Raji (cell line): ENCODE results near the gene TLE6.

Experiments
- POLR2A ChIP-seq: IDR thresholded peaks from 2 replicates; pipeline ENCODE4 v1.6.1; 2011; ENCODE audit warnings: low read depth, low read length, control low read depth; ENCODE audit not compliant: insufficient read depth

The TLE6 gene

GRCh38 chr19:2988568-2988967 lies 11.2 kb downstream of the TLE6 start:
- TF ChIP-seq POLR2A: no peak

GRCh38 chr19:2989236-2989946 lies 12.0 kb downstream of the TLE6 start:
- TF ChIP-seq POLR2A: no peak

GRCh38 chr19:2992958-2993357 lies 15.6 kb downstream of the TLE6 start:
- no peak for TF ChIP-seq POLR2A

- TF ChIP-seq POLR2A: no peak
These were observed 16.2 kb downstream of the TLE6 start for GRCh38 chr19:2993579-2993978.

GRCh38 chr19:2994588-2995131 lies 17.3 kb downstream of the TLE6 start:
- no peak for TF ChIP-seq POLR2A

- TF ChIP-seq POLR2A: no peak
These were observed 20.4 kb downstream of the TLE6 start for GRCh38 chr19:2997720-2998119.

- TF ChIP-seq POLR2A: no peak
These were observed 21.3 kb downstream of the TLE6 start for GRCh38 chr19:2998642-2999041.

GRCh38 chr19:3001235-3001800 lies 24.0 kb downstream of the TLE6 start:
- TF ChIP-seq POLR2A: no peak

- TF ChIP-seq POLR2A: no peak
These were observed 25.7 kb downstream of the TLE6 start for GRCh38 chr19:3003046-3003445.

- no peak for TF ChIP-seq POLR2A
These were observed 27.2 kb downstream of the TLE6 start for GRCh38 chr19:3004522-3004921.

- TF ChIP-seq POLR2A: no peak
These were observed 28.0 kb downstream of the TLE6 start for GRCh38 chr19:3005345-3005744.

- TF ChIP-seq POLR2A: no peak
These were observed 28.9 kb downstream of the TLE6 start for GRCh38 chr19:3006075-3006767.

- no peak for TF ChIP-seq POLR2A
These were observed 30.6 kb downstream of the TLE6 start for GRCh38 chr19:3007975-3008374.

GRCh38 chr19:3008994-3009393 lies 31.6 kb downstream of the TLE6 start:
- TF ChIP-seq POLR2A: no peak

GRCh38 chr19:3010871-3011270 lies 33.5 kb downstream of the TLE6 start:
- TF ChIP-seq POLR2A: no peak
